Keratinocyte (primary cell): Measurements from ENCODE around the gene FTSJ1. TPM values are rescaled to one million over a fixed set of nuclear protein-coding genes. Genes with fewer than 3 reads are reported as not detected.

Experiments
- DNase-seq: peaks from one replicate; pipeline ENCODE4 v3.0.0-alpha.2; 2011; ENCODE audit warnings: low read depth, missing footprints, low spot score
- FAIRE-seq: peaks from 2 replicates; lab custom pipeline; 2011; peaks lifted over from hg19 to GRCh38; lab: Jason Lieb, UNC
- H2AFZ ChIP-seq: 2 replicates; pipeline ENCODE4 v1.6.0; 2012; ENCODE audit warnings: low read length, control low read depth, inconsistent platforms; ENCODE audit not compliant: control insufficient read depth
- H3K27ac ChIP-seq: 2 replicates; pipeline ENCODE4 v1.5.1; 2011; ENCODE audit warnings: low read length; ENCODE audit not compliant: control insufficient read depth, insufficient read depth
- H3K27me3 ChIP-seq: 3 replicates; pipeline ENCODE4 v1.6.0; 2011; ENCODE audit warnings: low read length; ENCODE audit not compliant: control insufficient read depth, insufficient read depth; ENCODE audit errors: extremely low read depth
- H3K36me3 ChIP-seq, 2 experiments: 2 replicates in 1 of 2; 3 replicates in 1 of 2; pipeline ENCODE4 v1.5.1; 2011; ENCODE audit warnings: low read length in 2 of 2, mild to moderate bottlenecking in 1 of 2; ENCODE audit not compliant: control insufficient read depth in 2 of 2, insufficient read depth in 2 of 2; ENCODE audit errors: extremely low read depth in 1 of 2
- H3K4me1 ChIP-seq: 3 replicates; pipeline ENCODE4 v1.5.1; 2011; ENCODE audit warnings: low read length; ENCODE audit not compliant: control insufficient read depth, insufficient read depth; ENCODE audit errors: extremely low read depth
- H3K4me2 ChIP-seq: 3 replicates; pipeline ENCODE4 v1.6.0; 2011; ENCODE audit warnings: low read depth, low read length; ENCODE audit not compliant: control insufficient read depth, insufficient read depth; ENCODE audit errors: extremely low read depth
- H3K4me3 ChIP-seq, 3 experiments: fragments of 200-600 bp in 1 of 3; sonication (generic) in 1 of 3; 2 replicates in 2 of 3; 3 replicates in 1 of 3; pipeline ENCODE4 v1.5.1; 2011 to 2016; ENCODE audit warnings: low read length in 3 of 3, mild to moderate bottlenecking in 3 of 3, control low read depth in 2 of 3, inconsistent platforms in 1 of 3, low read depth in 1 of 3, mixed read lengths in 1 of 3, mixed run types in 1 of 3, moderate library complexity in 1 of 3; ENCODE audit not compliant: control insufficient read depth in 2 of 3, insufficient read depth in 2 of 3; ENCODE audit errors: extremely low read depth in 1 of 3
- H3K79me2 ChIP-seq: 2 replicates; pipeline ENCODE4 v1.6.0; 2012; ENCODE audit warnings: low read length; ENCODE audit not compliant: control insufficient read depth, insufficient read depth
- H3K9ac ChIP-seq: 3 replicates; pipeline ENCODE4 v1.6.0; 2011; ENCODE audit warnings: low read length; ENCODE audit not compliant: control insufficient read depth, insufficient read depth; ENCODE audit errors: extremely low read depth
- H3K9me1 ChIP-seq: 3 replicates; pipeline ENCODE4 v1.6.0; 2011; ENCODE audit warnings: low read length; ENCODE audit not compliant: control insufficient read depth, insufficient read depth; ENCODE audit errors: extremely low read depth
- H3K9me3 ChIP-seq: 2 replicates; pipeline ENCODE4 v1.5.1; 2012; ENCODE audit warnings: low read depth, low read length; ENCODE audit not compliant: control insufficient read depth
- H4K20me1 ChIP-seq: 3 replicates; pipeline ENCODE4 v1.6.0; 2011; ENCODE audit warnings: low read length; ENCODE audit not compliant: control insufficient read depth, insufficient read depth; ENCODE audit errors: extremely low read depth
- CTCF ChIP-seq, 3 experiments: IDR thresholded peaks in 1 of 3; conservative IDR thresholded peaks in 1 of 3; optimal IDR thresholded peaks in 1 of 3; 2 replicates in 2 of 3; 3 replicates in 1 of 3; pipeline versions ENCODE3 to v1.5.1; 2011; ENCODE audit warnings: low read length in 3 of 3, mild to moderate bottlenecking in 3 of 3, moderate library complexity in 2 of 3, control low read depth in 1 of 3, inconsistent platforms in 1 of 3; ENCODE audit not compliant: insufficient read depth in 2 of 3; ENCODE audit errors: extremely low read depth in 1 of 3
- EZH2 ChIP-seq: IDR thresholded peaks from one replicate; pipeline ENCODE4 v1.6.1; 2012; ENCODE audit warnings: inconsistent platforms, mild to moderate bottlenecking, low read length, moderate library complexity
- dilution Hi-C: fragments of 300-500 bp; cut with MboI; formaldehyde crosslinking; loops from one replicate; pipeline ENCODE4 v1.7.0; 2020; ENCODE audit warnings: low sequenced_read_pairs; ENCODE audit not compliant: extremely low pct_ligation_motif_present
- polyA plus RNA-seq, 5 experiments: library from polyadenylated mRNA; depleted of rRNA in 3 of 5; stranded (reverse) in 3 of 5; stranded (forward) in 1 of 5; unstranded in 1 of 5; fragments of >200 nt; gene quantifications; 1 replicate in 1 of 5; 2 replicates in 3 of 5; 3 replicates in 1 of 5; pipeline versions ENCODE4 v1.2.1 to v1.2.3, GENCODE V29; 2011 to 2012; ENCODE audit warnings: missing spikeins in 2 of 5, low read depth in 1 of 5, low replicate concordance in 1 of 5

The FTSJ1 gene
- polyA plus RNA-seq, 1 donor (not counting 4 experiments of a cell fraction or from before 2014, with no cell fraction given): 60.6 TPM

DNA sequence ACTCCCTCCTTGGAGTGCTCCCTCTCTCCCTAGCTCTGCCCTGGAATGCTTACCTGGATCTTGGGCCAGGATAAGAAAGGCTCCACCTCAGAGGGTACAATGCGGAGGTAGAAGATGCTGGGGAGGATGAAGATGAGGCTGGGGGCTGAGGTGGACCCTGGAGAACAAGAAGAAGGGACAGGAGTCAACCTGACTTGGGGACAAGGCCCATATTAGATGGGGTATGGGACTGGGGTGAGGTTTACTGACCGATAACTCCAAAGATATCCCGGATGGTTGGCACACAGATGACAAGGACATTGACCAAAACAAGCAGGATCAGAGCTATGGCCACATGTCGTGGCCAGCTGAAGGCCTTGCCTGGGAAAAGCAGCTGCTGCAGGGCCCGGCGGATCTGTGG is 16.5 kb upstream of the FTSJ1 start:
- no peak overlapping the region for H3K4me3 ChIP-seq
- H3K4me2 ChIP-seq: no peak overlapping the region
- H3K4me1 ChIP-seq: peaks cover 14% of the 10 kb centered on the region
- DNase-seq: no peak
- no peaks in the 10 kb centered on the region for H3K9me1 ChIP-seq
- H3K27me3 ChIP-seq: no peaks in the 10 kb centered on the region
- dilution Hi-C loops: no loop called here
- H4K20me1 ChIP-seq: no peaks in the 10 kb centered on the region
- TF ChIP-seq CTCF (optimal IDR thresholded peaks at IDR 0.05 in 1 of 3, IDR thresholded peaks at IDR 0.05 in 1 of 3, conservative IDR thresholded peaks at IDR 0.05 in 1 of 3; ENCODE audit: extremely low read depth in 1 of 3, insufficient read depth in 2 of 3, low read length in 3 of 3) (no peak), EZH2 (no peak)
- peaks cover 5% of the 10 kb centered on the region for H3K9me3 ChIP-seq
- peaks cover 14 to 27% of the 10 kb centered on the region in 2 experiments for H3K36me3 ChIP-seq
- peaks cover 5% of the 10 kb centered on the region for H3K79me2 ChIP-seq
- H3K27ac ChIP-seq: no peak overlapping the region
- H2AFZ ChIP-seq: no peak overlapping the region
- FAIRE-seq: no peak
- H3K9ac ChIP-seq: no peak overlapping the region

DNA sequence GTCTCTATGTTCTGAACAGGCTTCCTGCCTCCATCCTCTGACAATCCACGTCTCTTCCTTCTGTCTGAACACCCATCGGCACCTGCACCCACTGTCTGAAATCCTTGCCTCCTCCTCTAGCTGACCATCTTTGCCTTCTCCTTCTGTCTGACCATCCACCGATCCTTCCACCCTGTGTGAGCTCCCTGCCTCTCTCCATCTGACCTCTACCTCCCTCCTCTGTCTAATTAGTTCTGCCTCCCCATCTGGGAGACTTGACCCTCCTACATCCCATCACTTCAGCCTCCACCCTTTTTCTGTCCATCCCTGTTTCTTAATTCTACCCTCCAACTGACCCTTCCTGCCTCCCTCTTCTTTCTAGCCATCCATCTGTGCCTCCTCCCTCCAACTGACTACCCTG is 16.0 kb upstream of the FTSJ1 start:
- Histone ChIP-seq H3K9ac (no peak overlapping the region), H3K4me2 (no peak overlapping the region), H3K4me1 (peaks cover 18% of the 10 kb centered on the region), H3K4me3 (no peak overlapping the region), H3K36me3 (peaks cover 14 to 28% of the 10 kb centered on the region in 2 experiments), H3K27me3 (no peaks in the 10 kb centered on the region), H3K79me2 (peaks cover 7% of the 10 kb centered on the region), H4K20me1 (peaks cover 2% of the 10 kb centered on the region), H2AFZ (no peak overlapping the region), H3K27ac (no peak overlapping the region), H3K9me1 (no peaks in the 10 kb centered on the region), H3K9me3 (peaks cover 7% of the 10 kb centered on the region)
- DNase-seq: no peak
- TF ChIP-seq CTCF (optimal IDR thresholded peaks at IDR 0.05 in 1 of 3, IDR thresholded peaks at IDR 0.05 in 1 of 3, conservative IDR thresholded peaks at IDR 0.05 in 1 of 3; ENCODE audit: extremely low read depth in 1 of 3, insufficient read depth in 2 of 3, low read length in 3 of 3) (no peak), EZH2 (no peak)
- dilution Hi-C loops: no loop called here
- FAIRE-seq: no peak
